NT2/D1 (cell line): ENCODE measurements around the gene PSMD2.

ENCODE experiments used
- DNase-seq: peaks from one replicate; pipeline ENCODE4 v3.0.0-alpha.2; 2011; ENCODE audit warnings: low read depth, low spot score
- H3K27me3 ChIP-seq: 2 replicates; pipeline ENCODE4 v1.6.0; 2011; ENCODE audit warnings: mild to moderate bottlenecking; ENCODE audit not compliant: insufficient read length, insufficient read depth
- H3K36me3 ChIP-seq: 2 replicates; pipeline ENCODE4 v1.6.1; 2011; ENCODE audit warnings: mild to moderate bottlenecking, low read length, mixed read lengths; ENCODE audit not compliant: insufficient read depth, insufficient read length
- H3K4me1 ChIP-seq: 2 replicates; pipeline ENCODE4 v1.5.1; 2011; ENCODE audit not compliant: insufficient read depth, insufficient read length
- H3K4me3 ChIP-seq: 2 replicates; pipeline ENCODE4 v1.5.1; 2011; ENCODE audit warnings: low read depth; ENCODE audit not compliant: insufficient read length
- H3K9ac ChIP-seq: 2 replicates; pipeline ENCODE4 v1.6.0; 2011; ENCODE audit warnings: low read depth; ENCODE audit not compliant: insufficient read length
- H3K9me3 ChIP-seq: 2 replicates; pipeline ENCODE4 v1.5.1; 2011; ENCODE audit warnings: mild to moderate bottlenecking, low read length; ENCODE audit not compliant: insufficient read depth
- SUZ12 ChIP-seq: IDR thresholded peaks from 2 replicates; pipeline ENCODE4 v1.6.1; 2011; ENCODE audit not compliant: insufficient read length, insufficient read depth; ENCODE audit errors: extremely low read depth
- YY1 ChIP-seq: IDR thresholded peaks from 2 replicates; pipeline ENCODE4 v1.6.1; 2011; ENCODE audit not compliant: insufficient read length, insufficient read depth
- ZNF274 ChIP-seq: IDR thresholded peaks from 2 replicates; pipeline ENCODE4 v1.6.1; 2011; ENCODE audit warnings: mild to moderate bottlenecking, low read depth, low read length

PSMD2 gene

DNA sequence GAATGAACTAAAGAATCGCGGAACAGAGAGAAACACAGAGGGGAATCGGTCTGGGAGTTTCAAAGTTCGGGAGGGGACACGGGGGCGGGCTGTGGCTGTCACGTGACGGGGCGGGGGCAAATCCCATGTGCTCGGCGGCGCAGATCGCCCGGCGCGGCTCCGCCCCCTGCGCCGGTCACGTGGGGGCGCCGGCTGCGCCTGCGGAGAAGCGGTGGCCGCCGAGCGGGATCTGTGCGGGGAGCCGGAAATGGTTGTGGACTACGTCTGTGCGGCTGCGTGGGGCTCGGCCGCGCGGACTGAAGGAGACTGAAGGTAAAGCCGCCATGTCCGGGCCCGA is 15.3 kb downstream of the PSMD2 start, which contains the start of gene EIF4G1:
Gene EIF4G1 (plus strand): TSS at position 244 of the 337 bp plus-strand sequence. CDS start 1,191 bp downstream, outside the sequence.
- peaks cover 50% of the 10 kb centered on the region for H3K36me3 ChIP-seq
- H3K4me1 ChIP-seq: peaks cover 16% of the 10 kb centered on the region
- no peaks in the 10 kb centered on the region for H3K9me3 ChIP-seq
- peak within 1 kb of the TSS; percentile 97 for H3K9ac ChIP-seq
- no peaks in the 10 kb centered on the region for H3K27me3 ChIP-seq
- peak; percentile 91 for DNase-seq
- no peak for TF ChIP-seq ZNF274
- no peak for TF ChIP-seq YY1
- no peak for TF ChIP-seq SUZ12
- H3K4me3 ChIP-seq: peak within 1 kb of the TSS; percentile 93

- TF ChIP-seq ZNF274 (no peak), SUZ12 (no peak), YY1 (no peak)
- H3K4me3 ChIP-seq: peak overlapping the region; percentile 93
- H3K4me1 ChIP-seq: peaks cover 21% of the 10 kb centered on the region
- peaks cover 53% of the 10 kb centered on the region for H3K36me3 ChIP-seq
- no peaks in the 10 kb centered on the region for H3K9me3 ChIP-seq
- no peak for DNase-seq
- H3K9ac ChIP-seq: peak overlapping the region; percentile 97
- no peaks in the 10 kb centered on the region for H3K27me3 ChIP-seq
Measured at GRCh38 chr3:184314700-184315542, 15.9 kb downstream of the PSMD2 start.

DNA sequence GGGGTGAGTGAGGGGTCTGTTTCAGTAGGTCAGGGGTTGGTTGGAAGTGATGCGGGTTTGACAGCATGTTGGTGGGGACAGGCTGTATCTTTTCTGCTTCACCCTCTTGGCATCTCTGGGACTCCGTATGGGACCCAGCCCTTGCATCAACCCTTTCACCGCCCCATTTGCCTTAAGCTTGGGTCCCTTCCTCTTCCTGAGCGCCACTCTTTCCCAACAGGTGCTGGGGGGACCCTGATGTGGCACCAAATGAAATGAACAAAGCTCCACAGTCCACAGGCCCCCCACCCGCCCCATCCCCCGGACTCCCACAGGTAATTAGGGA is 16.5 kb downstream of the PSMD2 start:
- Histone ChIP-seq H3K36me3 (peaks cover 54% of the 10 kb centered on the region), H3K4me3 (peak overlapping the region; percentile 93), H3K27me3 (no peaks in the 10 kb centered on the region), H3K4me1 (peaks cover 21% of the 10 kb centered on the region), H3K9ac (peak overlapping the region; percentile 97), H3K9me3 (no peaks in the 10 kb centered on the region)
- DNase-seq: no peak
- TF ChIP-seq SUZ12: no peak
- no peak for TF ChIP-seq ZNF274
- no peak for TF ChIP-seq YY1

- H3K9me3 ChIP-seq: no peaks in the 10 kb centered on the region
- peak overlapping the region; percentile 97 for H3K9ac ChIP-seq
- TF ChIP-seq SUZ12 (no peak), ZNF274 (no peak), YY1 (no peak)
- DNase-seq: no peak
- peak overlapping the region; percentile 93 for H3K4me3 ChIP-seq
- peaks cover 21% of the 10 kb centered on the region for H3K4me1 ChIP-seq
- H3K27me3 ChIP-seq: no peaks in the 10 kb centered on the region
- peaks cover 60% of the 10 kb centered on the region for H3K36me3 ChIP-seq
Measured at GRCh38 chr3:184315871-184316661, 17.0 kb downstream of the PSMD2 start.

DNA sequence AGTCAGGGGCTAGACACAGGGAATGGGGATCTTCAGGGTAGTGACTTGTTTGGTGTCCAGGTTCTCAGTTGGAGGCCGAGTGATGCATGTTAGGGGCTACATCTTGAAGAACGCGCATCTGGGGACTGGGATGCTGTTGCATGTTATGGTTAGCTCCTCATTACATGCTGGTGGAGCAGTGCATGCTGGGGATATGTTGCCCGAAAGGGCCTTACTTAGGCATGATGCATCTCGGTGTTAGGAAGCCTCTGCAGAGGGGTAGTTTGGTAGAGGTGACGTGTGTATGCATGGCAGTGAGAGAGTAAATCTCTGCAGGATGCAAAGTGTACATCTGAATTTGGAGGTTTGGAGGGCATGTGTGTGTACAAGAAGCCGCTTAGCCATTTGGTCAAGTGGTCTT is 17.8 kb downstream of the PSMD2 start:
- peak overlapping the region; percentile 23 for H3K9ac ChIP-seq
- peaks cover 67% of the 10 kb centered on the region for H3K36me3 ChIP-seq
- TF ChIP-seq SUZ12: no peak
- TF ChIP-seq ZNF274: no peak
- TF ChIP-seq YY1: no peak
- H3K4me3 ChIP-seq: peak overlapping the region; percentile 2
- H3K9me3 ChIP-seq: no peaks in the 10 kb centered on the region
- H3K4me1 ChIP-seq: peaks cover 21% of the 10 kb centered on the region
- DNase-seq: no peak
- H3K27me3 ChIP-seq: no peaks in the 10 kb centered on the region

- H3K9me3 ChIP-seq: no peaks in the 10 kb centered on the region
- no peak for DNase-seq
- no peak for TF ChIP-seq ZNF274
- no peak for TF ChIP-seq YY1
- no peak for TF ChIP-seq SUZ12
- peaks cover 71% of the 10 kb centered on the region for H3K36me3 ChIP-seq
- H3K4me3 ChIP-seq: no peak overlapping the region
- peak overlapping the region; percentile 23 for H3K9ac ChIP-seq
- H3K27me3 ChIP-seq: no peaks in the 10 kb centered on the region
- peaks cover 21% of the 10 kb centered on the region for H3K4me1 ChIP-seq
Measured at GRCh38 chr3:184317201-184317600, 18.2 kb downstream of the PSMD2 start.

- Histone ChIP-seq H3K9me3 (no peaks in the 10 kb centered on the region), H3K4me1 (peaks cover 21% of the 10 kb centered on the region), H3K27me3 (no peaks in the 10 kb centered on the region), H3K4me3 (no peak overlapping the region), H3K9ac (no peak overlapping the region), H3K36me3 (peaks cover 98% of the 10 kb centered on the region)
- no peak for DNase-seq
- TF ChIP-seq SUZ12 (no peak), ZNF274 (no peak), YY1 (no peak)
Measured at GRCh38 chr3:184320104-184320445, 21.0 kb downstream of the PSMD2 start.

GRCh38 chr3:184321666-184322065 is 22.6 kb downstream of the PSMD2 start:
- TF ChIP-seq SUZ12: no peak
- no peak for TF ChIP-seq YY1
- no peak for TF ChIP-seq ZNF274
- Histone ChIP-seq H3K9me3 (no peaks in the 10 kb centered on the region), H3K36me3 (peaks cover 98% of the 10 kb centered on the region), H3K27me3 (no peaks in the 10 kb centered on the region), H3K4me1 (peaks cover 14% of the 10 kb centered on the region), H3K9ac (no peak overlapping the region), H3K4me3 (no peak overlapping the region)
- no peak for DNase-seq
